Esophagus squamous epithelium (tissue), 5 donors: Measurements from ENCODE around the gene DRD4. TPM values are rescaled to one million over a fixed set of nuclear protein-coding genes. Genes with fewer than 3 reads are reported as not detected.
"Not testable (repeated sequence)": the region's sequence is repeated elsewhere in the genome, so short reads cannot be mapped to it uniquely, and the experiment has no call there.

ENCODE experiments used
- DNase-seq: peaks from one replicate; lab custom pipeline; 2025; lab: John Stamatoyannopoulos, UW
- H3K27ac ChIP-seq, 4 donors: fragments of 200-600 bp; sonication (generic); one replicate each; pipeline ENCODE4 v1.5.1; 2016 to 2019; ENCODE audit warnings: mild to moderate bottlenecking in 1 of 4
- H3K27me3 ChIP-seq, 4 donors: fragments of 200-600 bp; sonication (generic); 1 replicate in 3 of 4; 2 replicates in 1 of 4; pipeline versions ENCODE4 v1.5.1 to v1.6.0; 2017 to 2021; ENCODE audit warnings: antibody characterized with exemption in 1 of 4
- H3K36me3 ChIP-seq, 3 donors: fragments of 200-600 bp; sonication (generic); one replicate each; pipeline ENCODE4 v1.5.1; 2016 to 2019
- H3K4me1 ChIP-seq, 3 donors: fragments of 200-600 bp; sonication (generic); one replicate each; pipeline ENCODE4 v1.5.1; 2017 to 2019
- H3K4me3 ChIP-seq, 4 donors: fragments of 200-600 bp; sonication (generic); 1 replicate in 3 of 4; 2 replicates in 1 of 4; pipeline ENCODE4 v1.5.1; 2016 to 2019; ENCODE audit warnings: mild to moderate bottlenecking in 2 of 4, moderate library complexity in 1 of 4
- H3K9me3 ChIP-seq, 3 donors: fragments of 200-600 bp; sonication (generic); one replicate each; pipeline ENCODE4 v1.5.1; 2016 to 2019
- POLR2A ChIP-seq, 4 donors: fragments of 450-650 bp; IDR thresholded peaks; one replicate each; pipeline ENCODE4 v1.6.1; 2017; ENCODE audit warnings: antibody characterized with exemption in 4 of 4, mild to moderate bottlenecking in 4 of 4, moderate library complexity in 3 of 4
- WGBS, 2 donors: methylation state at CpG; one replicate each; pipeline ENCODE4 v1.1.5; 2018; 5-methylcytosine and 5-hydroxymethylcytosine counted together
- intact Hi-C: fragments of 100-400 bp; cut with DNase I; formaldehyde crosslinking; loops from one replicate; pipeline ENCODE4 v1.15.0; 2022
- total RNA-seq, 4 donors: library from RNA; depleted of rRNA; stranded (reverse); fragments of >200 nt; gene quantifications; one replicate each; pipeline ENCODE4 v1.1.0, GENCODE V29; 2016
- TF ChIP-seq, protein P1 (sequence below), 6 experiments: fragments of 450-650 bp in 4 of 6; fragments of 200-600 bp in 2 of 6; sonication (generic) in 2 of 6; IDR thresholded peaks; one replicate each; pipeline ENCODE4 v1.5.1; 2016 to 2019; ENCODE audit warnings: antibody characterized with exemption in 6 of 6, mild to moderate bottlenecking in 4 of 6, moderate library complexity in 4 of 6
- donor health status: DM: yes; HTN: yes; CAD: no.

The DRD4 gene
- total RNA-seq, 4 donors from 2014 or later = 0.76 TPM; not detected in 3

DNA sequence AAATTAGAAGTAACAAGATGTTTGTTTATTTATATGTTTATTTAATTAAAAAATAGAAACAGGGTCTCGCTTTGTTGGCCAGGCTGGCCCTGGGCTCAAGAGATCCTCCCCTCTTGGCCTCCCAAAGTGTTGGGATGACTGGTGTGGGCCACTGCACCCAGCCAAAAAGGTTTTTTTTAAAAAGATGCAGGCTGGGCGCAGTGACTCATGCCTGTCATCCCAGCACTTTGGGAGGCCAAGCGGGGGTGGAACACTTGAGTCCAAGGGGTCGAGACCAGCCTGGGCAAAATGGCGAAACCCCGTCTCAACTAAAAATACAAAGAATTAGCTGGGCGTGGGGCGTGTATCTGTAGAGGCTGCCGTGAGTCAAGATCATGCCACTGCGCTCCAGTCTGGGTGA, 13.4 kb downstream of the DRD4 start:
- WGBS, 2 donors = 90 to 92% methylated on average over 10 of the region's 10 CpGs
- intact Hi-C loops = no loop called here

DNA sequence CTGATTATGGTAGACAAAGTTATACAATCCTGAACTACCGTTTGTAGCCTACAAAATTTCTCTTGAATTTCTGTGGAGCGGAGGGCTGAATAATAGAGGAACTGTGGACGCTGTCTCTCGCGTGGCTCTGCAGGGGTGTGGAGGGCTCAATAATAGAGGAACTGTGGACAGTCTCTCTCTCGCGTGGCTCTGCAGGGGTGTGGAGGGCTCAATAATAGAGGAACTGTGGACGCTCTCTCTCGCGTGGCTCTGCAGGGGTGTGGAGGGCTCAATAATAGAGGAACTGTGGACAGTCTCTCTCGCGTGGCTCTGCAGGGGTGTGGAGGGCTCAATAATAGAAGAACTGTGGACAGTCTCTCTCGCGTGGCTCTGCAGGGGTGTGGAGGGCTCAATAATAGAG, 16.1 kb downstream of the DRD4 start:
- H3K4me3 ChIP-seq, DNase-seq, H3K27ac ChIP-seq, intact Hi-C loops, H3K27me3 ChIP-seq, H3K4me1 ChIP-seq, H3K9me3 ChIP-seq: not testable (repeated sequence)
- 80 to 86% methylated on average over 7 to 14 of the region's 14 CpGs for WGBS, 2 donors
- H3K36me3 ChIP-seq = peaks cover 0 to 93% (median 0%) of the 10 kb centered on the region in 3 donors

More for the DNA sequence above, 13.4 kb downstream of the DRD4 start:
- Histone ChIP-seq H3K9me3 (no peaks in the 10 kb centered on the region), H3K4me1 (no peaks in the 10 kb centered on the region), H3K27me3 (no peaks in the 10 kb centered on the region), H3K4me3 (no peak overlapping the region), H3K36me3 (peaks cover 0 to 95% (median 0%) of the 10 kb centered on the region in 3 donors), H3K27ac (no peak overlapping the region)
- no peak for TF ChIP-seq POLR2A (IDR thresholded peaks at IDR 0.05)
- TF ChIP-seq, protein P1, sequence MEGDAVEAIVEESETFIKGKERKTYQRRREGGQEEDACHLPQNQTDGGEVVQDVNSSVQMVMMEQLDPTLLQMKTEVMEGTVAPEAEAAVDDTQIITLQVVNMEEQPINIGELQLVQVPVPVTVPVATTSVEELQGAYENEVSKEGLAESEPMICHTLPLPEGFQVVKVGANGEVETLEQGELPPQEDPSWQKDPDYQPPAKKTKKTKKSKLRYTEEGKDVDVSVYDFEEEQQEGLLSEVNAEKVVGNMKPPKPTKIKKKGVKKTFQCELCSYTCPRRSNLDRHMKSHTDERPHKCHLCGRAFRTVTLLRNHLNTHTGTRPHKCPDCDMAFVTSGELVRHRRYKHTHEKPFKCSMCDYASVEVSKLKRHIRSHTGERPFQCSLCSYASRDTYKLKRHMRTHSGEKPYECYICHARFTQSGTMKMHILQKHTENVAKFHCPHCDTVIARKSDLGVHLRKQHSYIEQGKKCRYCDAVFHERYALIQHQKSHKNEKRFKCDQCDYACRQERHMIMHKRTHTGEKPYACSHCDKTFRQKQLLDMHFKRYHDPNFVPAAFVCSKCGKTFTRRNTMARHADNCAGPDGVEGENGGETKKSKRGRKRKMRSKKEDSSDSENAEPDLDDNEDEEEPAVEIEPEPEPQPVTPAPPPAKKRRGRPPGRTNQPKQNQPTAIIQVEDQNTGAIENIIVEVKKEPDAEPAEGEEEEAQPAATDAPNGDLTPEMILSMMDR (IDR thresholded peaks at IDR 0.05) = no peak
- DNase-seq = no peak

DNA sequence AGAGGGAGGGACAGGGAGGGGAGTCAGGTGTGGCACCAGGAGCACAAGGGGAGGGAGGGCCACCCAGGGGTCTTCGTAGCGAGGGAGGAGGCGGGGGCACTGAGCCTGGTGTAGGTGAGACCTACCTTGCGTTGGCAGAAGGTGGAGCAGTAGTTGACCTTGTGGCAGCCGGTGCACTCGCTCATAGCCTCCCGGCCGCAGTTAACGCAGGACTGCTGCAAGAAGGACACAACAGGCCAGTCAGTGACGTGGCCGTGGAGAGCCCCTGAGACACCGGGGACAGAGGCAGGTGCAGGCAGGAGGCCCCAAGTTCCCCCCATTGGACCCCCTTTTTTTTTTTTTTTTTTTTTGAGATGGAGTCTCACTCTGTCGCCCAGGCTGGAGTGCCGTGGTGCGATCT, 16.8 kb downstream of the DRD4 start:
- DNase-seq = no peak
- no peak overlapping the region for H3K27ac ChIP-seq
- no peaks in the 10 kb centered on the region for H3K9me3 ChIP-seq
- intact Hi-C loops = no loop called here
- TF ChIP-seq POLR2A (IDR thresholded peaks at IDR 0.05) = no peak
- TF ChIP-seq, protein P1 (IDR thresholded peaks at IDR 0.05) = no peak
- no peak overlapping the region for H3K4me3 ChIP-seq
- WGBS, 2 donors = 89 to 93% methylated on average over 14 to 15 of the region's 15 CpGs
- H3K27me3 ChIP-seq = no peaks in the 10 kb centered on the region
- peaks cover 0 to 16% (median 0%) of the 10 kb centered on the region in 3 donors for H3K4me1 ChIP-seq
- H3K36me3 ChIP-seq = peaks cover 0 to 93% (median 5%) of the 10 kb centered on the region in 3 donors

DNA sequence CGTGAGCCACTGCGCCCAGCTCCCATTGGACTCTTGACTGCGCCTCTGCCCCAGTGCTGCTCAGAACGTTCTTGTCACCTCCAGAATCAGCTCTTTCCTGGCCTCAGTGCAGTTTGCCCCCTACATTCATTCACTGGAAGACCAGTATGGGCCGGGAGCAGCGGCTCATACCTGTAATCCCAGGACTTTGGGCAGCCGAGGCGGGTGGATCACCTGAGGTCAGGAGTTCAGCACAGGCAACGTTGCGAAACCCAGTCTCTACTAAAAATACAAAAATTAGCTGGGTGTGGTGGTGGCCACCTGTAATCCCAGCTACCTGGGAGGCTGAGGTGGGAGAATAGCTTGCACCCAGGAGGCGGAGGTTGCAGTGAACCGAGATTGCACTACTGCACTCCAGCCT, 17.4 kb downstream of the DRD4 start:
- H3K4me3 ChIP-seq, H3K9me3 ChIP-seq, H3K27ac ChIP-seq, intact Hi-C loops, H3K27me3 ChIP-seq, DNase-seq: not testable (repeated sequence)
- WGBS, 2 donors = 74 to 88% methylated on average over 3 to 8 of the region's 12 CpGs
- peaks cover 2 to 93% (median 7%) of the 10 kb centered on the region in 3 donors for H3K36me3 ChIP-seq
- peaks cover 0 to 21% (median 0%) of the 10 kb centered on the region in 3 donors for H3K4me1 ChIP-seq

DNA sequence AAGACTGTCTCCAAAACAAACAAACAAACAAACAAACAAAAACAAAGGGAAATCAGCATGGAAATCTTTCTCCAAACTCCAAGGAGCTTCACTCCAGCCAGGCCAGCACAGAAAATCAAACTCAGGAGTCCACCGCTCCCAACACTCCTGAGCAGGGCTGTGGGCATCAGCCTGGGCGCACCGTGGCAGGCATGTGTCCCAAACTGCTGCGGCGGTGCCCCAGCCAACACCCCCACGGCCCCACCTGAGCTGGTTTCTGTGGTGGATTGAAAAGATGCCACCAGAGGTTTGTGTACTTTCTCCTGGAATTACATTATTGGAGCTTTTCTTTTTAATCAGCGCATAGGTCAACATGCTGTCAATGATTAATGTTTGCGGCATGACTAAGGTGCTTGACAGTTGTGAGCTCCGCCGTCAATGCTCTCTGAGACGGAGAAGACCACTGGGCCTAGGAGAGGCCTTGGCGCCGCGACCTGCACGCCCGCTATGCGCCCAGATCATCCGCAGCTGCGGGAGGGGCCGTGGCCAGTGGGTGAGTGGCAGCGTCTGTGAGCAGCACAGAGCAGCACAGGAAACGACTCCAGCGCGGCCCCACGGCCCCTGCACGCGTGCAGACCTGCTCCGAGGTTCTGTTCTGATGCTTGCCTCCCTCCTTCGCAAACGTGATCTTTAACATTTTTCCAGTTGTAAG, 18.1 kb downstream of the DRD4 start:
- DNase-seq = no peak
- H3K4me3 ChIP-seq = no peak overlapping the region
- no peaks in the 10 kb centered on the region for H3K9me3 ChIP-seq
- intact Hi-C loops = no loop called here
- 85 to 90% methylated on average over 13 to 30 of the region's 30 CpGs for WGBS, 2 donors
- H3K36me3 ChIP-seq = peaks cover 7 to 94% (median 11%) of the 10 kb centered on the region in 3 donors
- no peaks in the 10 kb centered on the region for H3K27me3 ChIP-seq
- peaks cover 0 to 21% (median 0%) of the 10 kb centered on the region in 3 donors for H3K4me1 ChIP-seq
- no peak overlapping the region for H3K27ac ChIP-seq
- no peak for TF ChIP-seq POLR2A (IDR thresholded peaks at IDR 0.05)
- TF ChIP-seq, protein P1 (IDR thresholded peaks at IDR 0.05) = no peak

DNA sequence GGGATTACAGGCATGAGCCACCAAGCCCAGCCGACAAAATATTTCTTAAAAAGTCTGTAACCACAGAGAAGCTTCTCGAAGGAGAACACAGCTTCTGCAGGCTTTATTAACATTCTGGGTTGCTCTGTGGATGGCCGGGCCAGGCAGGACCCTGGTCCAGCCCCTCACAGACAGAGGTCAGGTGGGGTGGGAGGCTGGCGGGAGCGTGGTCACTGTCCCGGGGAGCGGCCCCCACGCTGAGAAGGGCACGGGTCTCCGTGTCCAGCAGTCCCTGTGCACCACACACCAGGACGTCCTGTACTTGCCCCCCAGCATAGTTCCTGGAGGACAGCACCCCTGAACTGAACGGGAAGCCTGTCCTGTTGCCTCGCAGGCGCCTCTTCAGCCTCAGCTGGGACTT, 19.4 kb downstream of the DRD4 start:
- Histone ChIP-seq H3K27ac (no peak overlapping the region), H3K9me3 (no peaks in the 10 kb centered on the region), H3K36me3 (peaks cover 7 to 95% (median 14%) of the 10 kb centered on the region in 3 donors), H3K27me3 (no peaks in the 10 kb centered on the region), H3K4me1 (peaks cover 0 to 21% (median 0%) of the 10 kb centered on the region in 3 donors), H3K4me3 (no peak overlapping the region)
- no peak for DNase-seq
- intact Hi-C loops = no loop called here
- no peak for TF ChIP-seq POLR2A (IDR thresholded peaks at IDR 0.05)
- TF ChIP-seq, protein P1 (IDR thresholded peaks at IDR 0.05) = no peak
- WGBS, 2 donors = 95% methylated on average over 8 of the region's 14 CpGs; no CpG with 5 or more reads in 1 of the 2 donors
